ENCODE data around the gene HLA-DMA.
"Not testable (repeated sequence)": the region's sequence is repeated elsewhere in the genome, so short reads cannot be mapped to it uniquely, and the experiment has no call there.

HLA-DMA gene

DNA sequence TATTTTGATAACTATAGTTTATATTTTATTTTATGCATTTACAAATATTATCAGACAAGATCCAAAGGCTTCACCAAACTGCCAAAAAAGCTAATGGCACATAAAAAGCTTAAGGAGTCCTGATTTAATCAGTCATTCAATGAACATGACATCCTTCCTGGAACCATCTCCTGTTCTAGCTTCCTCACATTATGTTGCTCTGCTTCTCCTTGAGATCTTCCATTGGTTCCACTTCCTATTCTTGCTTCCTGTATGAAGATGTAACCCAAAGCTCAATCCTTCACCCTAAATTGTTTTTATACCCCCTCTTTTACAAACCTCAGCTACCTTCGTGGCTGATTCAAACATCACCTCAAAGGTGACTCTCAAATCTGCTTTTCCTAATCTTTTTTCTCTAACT, 11.0 kb upstream of the HLA-DMA start:
- no peak for DNase-seq
- in situ Hi-C loops (cut with HindIII; ENCODE audit: low pct_ligation_motif_present, low pct_unique_long_range_greater_than_20kb, low sequenced_read_pairs): no loop called here

GRCh38 chr6:32962213-32962826, 9.4 kb upstream of the HLA-DMA start:
- no peak for DNase-seq
- in situ Hi-C loops (cut with HindIII; ENCODE audit: low pct_ligation_motif_present, low pct_unique_long_range_greater_than_20kb, low sequenced_read_pairs): no loop called here

DNA sequence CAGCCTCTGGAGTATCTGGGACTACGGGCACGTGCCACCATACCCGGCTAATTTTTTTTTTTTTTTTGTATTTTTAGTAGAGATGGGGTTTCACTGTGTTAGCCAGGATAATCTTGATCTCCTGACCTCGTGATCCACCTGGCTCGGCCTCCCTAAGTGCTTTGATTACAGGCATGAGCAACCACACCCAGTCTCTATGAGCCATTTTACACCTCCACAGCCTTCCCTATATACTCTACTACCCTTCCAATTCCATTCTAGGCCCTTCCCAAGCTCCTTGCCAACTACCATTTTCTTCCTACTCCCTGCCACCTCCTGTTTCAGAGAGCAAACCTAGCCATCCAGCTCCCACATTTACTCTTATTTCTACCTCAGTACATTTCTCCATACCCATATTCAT, 7.7 kb upstream of the HLA-DMA start:
- in situ Hi-C loops (cut with HindIII; ENCODE audit: low pct_ligation_motif_present, low pct_unique_long_range_greater_than_20kb, low sequenced_read_pairs): no loop called here
- no peak for DNase-seq

GRCh38 chr6:32956176-32956575, 3.3 kb upstream of the HLA-DMA start:
- in situ Hi-C loops (cut with HindIII; ENCODE audit: low pct_ligation_motif_present, low pct_unique_long_range_greater_than_20kb, low sequenced_read_pairs): no loop called here

DNA sequence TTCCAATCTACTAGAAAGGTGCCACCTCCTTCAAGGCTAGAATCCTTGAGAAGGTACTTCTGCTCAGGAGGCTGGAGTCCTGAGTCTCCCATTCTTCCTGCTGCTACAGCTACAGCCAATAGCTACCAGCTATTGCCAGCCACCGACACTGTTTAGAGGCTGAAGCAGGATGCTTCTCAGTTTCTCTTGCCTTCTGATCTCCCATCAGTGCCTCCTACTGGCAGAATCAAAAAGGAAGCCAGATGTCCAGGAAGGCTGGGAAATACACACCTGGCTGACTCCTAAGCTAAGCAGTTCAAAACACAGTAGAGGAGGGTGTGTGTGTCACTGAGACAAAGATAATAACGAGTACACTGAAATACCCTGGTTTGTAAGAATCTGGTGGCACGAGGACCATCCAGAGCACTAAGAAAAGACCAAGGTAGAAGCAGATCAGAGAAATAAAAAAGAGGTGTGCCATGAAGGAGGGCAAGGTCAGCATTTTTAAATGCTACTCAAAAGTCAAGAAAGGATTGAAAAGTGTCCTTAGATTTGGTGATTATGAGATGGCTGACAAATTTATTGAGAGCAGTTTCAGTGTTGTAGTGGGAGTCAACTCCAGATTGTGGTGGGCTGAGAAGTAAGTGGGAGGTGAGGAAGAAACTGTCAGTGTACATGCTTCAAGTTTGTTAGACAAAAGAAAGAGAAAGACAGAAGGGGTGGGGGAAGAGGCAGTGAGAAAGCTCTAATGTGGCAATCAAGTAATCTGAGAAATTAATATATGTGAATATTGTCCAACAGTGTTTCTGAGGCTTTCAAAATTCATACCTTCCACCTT, 2.3 kb upstream of the HLA-DMA start:
- DNase-seq: peak; percentile 41
- in situ Hi-C loops (cut with HindIII; ENCODE audit: low pct_ligation_motif_present, low pct_unique_long_range_greater_than_20kb, low sequenced_read_pairs): no loop called here

More at GRCh38 chr6:32956176-32956575, 3.3 kb upstream of the HLA-DMA start:
- no peak for DNase-seq

DNA sequence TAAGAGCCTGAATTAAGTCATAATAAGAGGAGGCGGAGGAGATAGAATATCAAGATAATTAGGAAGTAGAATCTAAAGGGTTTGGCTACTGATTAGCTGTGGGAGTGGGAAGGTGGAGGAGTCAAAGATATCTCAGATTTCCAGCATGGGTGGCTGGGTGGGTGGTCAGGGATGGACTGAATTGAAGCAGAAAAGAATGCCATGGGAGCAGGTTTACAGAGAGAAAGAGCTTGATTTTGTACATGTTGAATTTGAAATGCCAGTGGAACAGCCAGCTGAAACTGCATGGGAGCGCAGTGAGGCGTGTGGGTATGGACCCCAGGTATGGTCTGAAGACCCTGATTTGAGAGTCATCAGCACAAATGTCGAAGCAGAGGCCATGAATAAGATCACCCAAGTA, 1.4 kb upstream of the HLA-DMA start:
- no peak for DNase-seq
- in situ Hi-C loops (cut with HindIII; ENCODE audit: low pct_ligation_motif_present, low pct_unique_long_range_greater_than_20kb, low sequenced_read_pairs): no loop called here

GRCh38 chr6:32953775-32954174, 878 bp upstream of the HLA-DMA start:
- in situ Hi-C loops (cut with HindIII; ENCODE audit: low pct_ligation_motif_present, low pct_unique_long_range_greater_than_20kb, low sequenced_read_pairs): no loop called here
- DNase-seq: no peak

GRCh38 chr6:32950449-32950848, 2.4 kb downstream of the HLA-DMA start:
- no peak for DNase-seq
- in situ Hi-C loops (cut with HindIII; ENCODE audit: low pct_ligation_motif_present, low pct_unique_long_range_greater_than_20kb, low sequenced_read_pairs): no loop called here

DNA sequence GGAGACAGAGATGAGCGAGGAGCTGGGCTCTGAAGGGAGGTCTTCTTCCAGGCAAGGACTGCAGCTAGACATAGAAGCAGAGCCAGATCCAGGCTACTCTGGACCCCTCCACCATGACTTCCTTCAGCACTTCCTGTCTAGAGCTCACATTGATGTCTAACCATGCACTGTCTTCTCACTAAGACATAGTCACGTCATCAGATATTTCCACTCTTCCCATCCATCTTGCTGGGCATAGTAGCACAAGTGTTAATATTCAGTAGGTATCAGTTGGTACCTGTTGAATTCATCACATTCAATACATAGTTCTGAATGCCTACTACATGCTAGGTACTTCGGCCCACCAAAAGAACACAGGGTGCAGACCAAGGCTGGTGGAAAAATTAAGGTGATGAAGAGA, 2.9 kb downstream of the HLA-DMA start:
- no peak for DNase-seq

DNA sequence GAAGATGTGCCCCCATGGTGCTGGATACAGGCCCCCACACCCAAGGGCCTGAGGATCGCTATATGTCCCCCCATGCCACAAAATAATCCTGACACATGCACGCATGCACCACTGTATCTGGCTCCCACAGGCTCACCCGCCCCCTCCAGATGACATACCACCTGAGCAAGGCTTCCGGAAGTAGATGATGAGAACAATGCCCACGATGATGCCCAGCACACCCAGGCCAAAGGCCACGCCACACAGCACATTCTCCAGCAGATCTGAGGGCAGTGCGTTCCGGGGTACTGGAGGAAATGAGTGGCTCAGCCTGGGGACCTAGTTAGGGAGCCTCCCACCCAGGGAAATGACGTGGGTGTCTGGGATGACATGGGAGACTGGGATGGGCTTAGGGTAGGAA, 3.8 kb downstream of the HLA-DMA start:
- in situ Hi-C loops (cut with HindIII; ENCODE audit: low pct_ligation_motif_present, low pct_unique_long_range_greater_than_20kb, low sequenced_read_pairs): no loop called here
- no peak for DNase-seq

More for the DNA sequence above, 2.9 kb downstream of the HLA-DMA start:
- in situ Hi-C loops (cut with HindIII; ENCODE audit: low pct_ligation_motif_present, low pct_unique_long_range_greater_than_20kb, low sequenced_read_pairs): no loop called here

DNA sequence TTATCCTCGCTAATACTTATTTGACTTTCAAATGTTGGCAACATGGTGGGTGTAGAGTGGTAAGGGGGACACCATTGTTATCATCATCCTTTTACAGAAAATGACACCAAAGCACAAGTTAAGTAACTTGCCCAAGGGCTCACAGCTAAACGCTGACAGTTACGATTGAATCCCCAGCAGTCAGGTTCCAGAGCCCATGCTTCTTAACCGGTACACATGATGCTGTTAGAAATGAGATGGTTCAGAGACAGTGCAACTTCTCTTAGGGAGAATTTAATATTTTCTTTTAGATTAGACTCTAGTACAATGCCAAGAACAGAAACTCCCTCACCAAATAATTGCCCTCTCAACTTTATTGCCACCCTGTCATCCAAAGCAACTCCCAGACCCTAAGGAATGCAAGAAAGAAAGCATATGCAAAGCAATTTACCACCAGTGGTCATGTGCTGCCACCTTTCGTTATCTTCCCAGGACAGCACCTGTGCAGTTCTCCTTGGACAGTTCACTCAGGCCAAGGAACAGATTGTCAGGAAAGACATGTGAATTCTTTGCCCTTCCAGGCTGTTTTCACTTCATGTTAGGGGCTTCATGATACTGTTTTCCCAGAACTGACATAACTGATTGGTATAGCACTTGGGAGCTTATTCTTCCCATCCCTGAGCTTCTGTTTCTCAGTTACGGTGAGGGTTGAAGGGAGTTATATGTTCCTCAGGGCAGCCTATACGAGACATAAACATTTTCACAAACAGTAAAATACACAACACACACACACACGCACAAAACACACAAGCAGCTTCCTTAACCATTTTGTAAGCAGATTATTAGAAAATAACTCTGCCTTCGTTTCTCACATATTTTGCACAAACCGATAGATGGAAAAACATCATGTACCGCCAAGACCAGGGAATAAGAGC, 5.1 kb downstream of the HLA-DMA start:
- in situ Hi-C loops (cut with HindIII; ENCODE audit: low pct_ligation_motif_present, low pct_unique_long_range_greater_than_20kb, low sequenced_read_pairs): no loop called here
- peak; percentile 67 for DNase-seq

DNA sequence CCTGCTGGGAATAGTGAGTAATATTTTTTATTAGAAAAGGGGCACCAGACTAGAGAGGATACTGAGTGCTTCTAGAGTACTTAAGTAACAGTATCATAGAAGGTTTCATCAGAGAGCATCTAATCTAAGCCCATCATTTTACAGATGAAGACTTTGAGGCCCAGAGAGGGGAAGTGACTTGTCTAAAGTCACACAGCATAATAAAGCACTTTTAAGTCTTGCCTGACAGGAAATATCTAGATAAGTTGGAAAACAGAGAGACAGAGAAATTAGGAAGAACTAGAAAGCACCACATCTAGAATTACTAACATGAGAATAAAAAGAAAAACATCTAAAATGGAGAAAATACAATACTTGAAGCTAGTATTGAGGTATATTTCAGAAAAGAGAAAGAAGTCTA, 6.0 kb downstream of the HLA-DMA start:
- in situ Hi-C loops (cut with HindIII; ENCODE audit: low pct_ligation_motif_present, low pct_unique_long_range_greater_than_20kb, low sequenced_read_pairs): no loop called here
- DNase-seq: no peak

- no peak for DNase-seq
Measured at GRCh38 chr6:32945953-32946352, 6.9 kb downstream of the HLA-DMA start.

DNA sequence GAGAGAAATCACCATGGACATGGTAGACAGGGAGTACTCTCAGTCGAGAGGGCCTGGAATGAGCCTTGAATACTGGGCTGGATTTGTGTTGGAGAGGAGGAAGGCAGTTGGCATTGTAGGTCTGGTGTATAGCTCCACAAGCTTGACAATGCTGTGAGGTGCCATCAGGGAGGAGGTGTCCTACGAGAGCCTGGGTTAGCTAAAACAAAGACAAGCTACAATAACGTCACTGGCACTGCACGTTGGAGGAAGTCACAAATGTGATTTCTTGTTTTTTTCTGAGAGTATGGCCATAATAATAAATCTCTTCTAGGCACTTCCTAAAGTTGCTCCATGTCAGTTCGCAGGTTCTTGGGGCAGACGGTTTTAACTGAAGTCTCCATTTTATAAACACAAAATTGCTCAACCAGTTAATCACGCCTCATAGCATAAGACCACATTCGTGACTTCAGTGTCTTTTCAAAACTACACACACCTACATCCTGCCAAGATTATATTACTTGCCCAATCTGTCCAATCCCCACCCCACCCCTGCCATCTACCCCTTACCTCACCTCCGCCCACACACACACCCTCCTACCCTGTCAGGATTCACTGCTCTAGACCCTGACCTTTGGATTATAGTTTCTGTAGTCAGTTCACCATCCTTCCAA, 7.7 kb downstream of the HLA-DMA start:
- no peak for DNase-seq
- in situ Hi-C loops (cut with HindIII; ENCODE audit: low pct_ligation_motif_present, low pct_unique_long_range_greater_than_20kb, low sequenced_read_pairs): no loop called here

More at GRCh38 chr6:32945953-32946352, 6.9 kb downstream of the HLA-DMA start:
- in situ Hi-C loops (cut with HindIII; ENCODE audit: low pct_ligation_motif_present, low pct_unique_long_range_greater_than_20kb, low sequenced_read_pairs): no loop called here

- in situ Hi-C loops (cut with HindIII; ENCODE audit: low pct_ligation_motif_present, low pct_unique_long_range_greater_than_20kb, low sequenced_read_pairs): no loop called here
- DNase-seq: no peak
Measured at GRCh38 chr6:32943864-32944649, 8.8 kb downstream of the HLA-DMA start.

DNA sequence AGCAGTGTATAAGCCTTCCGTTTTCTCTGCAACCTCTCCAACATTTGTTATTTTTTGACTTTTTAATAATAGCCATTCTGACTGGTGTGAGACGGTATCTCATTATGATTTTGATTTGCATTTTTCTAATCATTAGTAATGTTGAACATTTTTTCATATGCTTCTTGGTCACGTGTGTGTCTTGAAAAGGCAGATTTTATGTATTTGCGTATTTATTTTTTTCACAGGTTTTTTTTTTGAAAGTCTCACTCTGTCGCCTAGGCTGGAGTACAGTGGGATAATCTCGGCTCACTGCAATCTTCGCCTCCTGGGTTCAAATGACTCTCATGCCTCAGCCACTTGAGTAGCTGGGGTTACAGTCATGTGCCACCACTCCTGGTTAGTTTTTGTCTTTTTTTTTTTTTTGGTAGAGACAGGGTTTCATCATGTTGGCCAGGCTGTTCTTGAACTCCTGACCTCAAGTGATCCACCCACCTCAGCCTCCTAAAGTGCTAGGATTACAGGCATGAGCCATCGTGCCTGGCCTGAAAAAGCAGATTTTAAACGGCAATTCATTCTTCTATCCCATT, 10.3 kb downstream of the HLA-DMA start:
- in situ Hi-C loops (cut with HindIII; ENCODE audit: low pct_ligation_motif_present, low pct_unique_long_range_greater_than_20kb, low sequenced_read_pairs): not testable (repeated sequence)

GRCh38 chr6:32941214-32941768, 11.6 kb downstream of the HLA-DMA start:
- DNase-seq: no peak
- in situ Hi-C loops (cut with HindIII; ENCODE audit: low pct_ligation_motif_present, low pct_unique_long_range_greater_than_20kb, low sequenced_read_pairs): no loop called here

More for the DNA sequence above, 10.3 kb downstream of the HLA-DMA start:
- DNase-seq: not testable (repeated sequence)
